RWPE2 (cell line): ENCODE results near the gene POLR2H.

Experiments
- ATAC-seq: fragments of 200-7000 bp; cut with Tn5 transposase; 3 replicates; pipeline ENCODE4 v1.9.1; 2021; ENCODE audit warnings: low read depth
- DNase-seq: peaks from one replicate; pipeline ENCODE4 v3.0.0-alpha.2; 2020; ENCODE audit warnings: low spot score
- H3K27ac ChIP-seq: fragments of 450-650 bp; 2 replicates; pipeline ENCODE4 v1.5.1; 2017; ENCODE audit warnings: mild to moderate bottlenecking; ENCODE audit not compliant: poor library complexity, severe bottlenecking
- H3K27me3 ChIP-seq: fragments of 250-450 bp; sonication (Bioruptor Pico); 2 replicates; pipeline ENCODE4 v1.5.1; 2021; ENCODE audit warnings: mild to moderate bottlenecking, moderate library complexity; ENCODE audit not compliant: insufficient read depth, poor library complexity, severe bottlenecking
- H3K36me3 ChIP-seq: fragments of 250-450 bp; sonication (Bioruptor Pico); 2 replicates; pipeline ENCODE4 v1.5.1; 2020; ENCODE audit warnings: low read depth, mild to moderate bottlenecking, moderate library complexity
- H3K4me1 ChIP-seq: fragments of 250-450 bp; sonication (Bioruptor Pico); 2 replicates; pipeline ENCODE4 v1.5.1; 2021; ENCODE audit warnings: mild to moderate bottlenecking, moderate library complexity; ENCODE audit not compliant: insufficient read depth, poor library complexity, severe bottlenecking
- H3K4me3 ChIP-seq: fragments of 250-450 bp; sonication (Bioruptor Pico); 2 replicates; pipeline ENCODE4 v1.5.1; 2021; ENCODE audit warnings: mild to moderate bottlenecking, moderate library complexity; ENCODE audit not compliant: severe bottlenecking
- H3K9me3 ChIP-seq: fragments of 250-450 bp; sonication (Bioruptor Pico); 2 replicates; pipeline ENCODE4 v1.5.1; 2021; ENCODE audit warnings: mild to moderate bottlenecking, moderate library complexity; ENCODE audit not compliant: severe bottlenecking
- CTCF ChIP-seq: fragments of 450-650 bp; IDR thresholded peaks from one replicate; pipeline ENCODE4 v1.5.1; 2017; ENCODE audit warnings: mild to moderate bottlenecking, moderate library complexity; ENCODE audit not compliant: poor library complexity, severe bottlenecking

POLR2H gene

GRCh38 chr3:184409946-184410500 lies 48.5 kb downstream of the POLR2H start:
- no peaks in the 10 kb centered on the region for H3K4me1 ChIP-seq
- no peak for ATAC-seq
- no peak overlapping the region for H3K4me3 ChIP-seq
- H3K9me3 ChIP-seq, result no peaks in the 10 kb centered on the region
- TF ChIP-seq CTCF, result no peak
- no peaks in the 10 kb centered on the region for H3K36me3 ChIP-seq
- H3K27me3 ChIP-seq, result no peaks in the 10 kb centered on the region
- H3K27ac ChIP-seq, result no peak overlapping the region
- no peak for DNase-seq

GRCh38 chr3:184414418-184415202 lies 53.1 kb downstream of the POLR2H start:
- DNase-seq (no peak), ATAC-seq (no peak)
- Histone ChIP-seq H3K4me3 (no peak overlapping the region), H3K36me3 (no peaks in the 10 kb centered on the region), H3K27me3 (no peaks in the 10 kb centered on the region), H3K9me3 (no peaks in the 10 kb centered on the region), H3K4me1 (no peaks in the 10 kb centered on the region), H3K27ac (no peak overlapping the region)
- no peak for TF ChIP-seq CTCF

GRCh38 chr3:184415203-184415490 lies 53.6 kb downstream of the POLR2H start:
- Histone ChIP-seq H3K4me3 (no peak overlapping the region), H3K9me3 (no peaks in the 10 kb centered on the region), H3K4me1 (no peaks in the 10 kb centered on the region), H3K27ac (no peak overlapping the region), H3K27me3 (no peaks in the 10 kb centered on the region), H3K36me3 (no peaks in the 10 kb centered on the region)
- no peak for DNase-seq
- ATAC-seq, result no peak
- TF ChIP-seq CTCF, result no peak

GRCh38 chr3:184417619-184418327 lies 56.3 kb downstream of the POLR2H start:
- DNase-seq (peak; percentile 62), ATAC-seq (peak; percentile 88)
- no peaks in the 10 kb centered on the region for H3K27me3 ChIP-seq
- TF ChIP-seq CTCF, result peak; percentile 90
- H3K4me1 ChIP-seq, result no peaks in the 10 kb centered on the region
- no peak overlapping the region for H3K4me3 ChIP-seq
- no peak overlapping the region for H3K27ac ChIP-seq
- no peaks in the 10 kb centered on the region for H3K9me3 ChIP-seq
- H3K36me3 ChIP-seq, result no peaks in the 10 kb centered on the region
